Myocyte (in vitro differentiated cells): ENCODE results near the gene RBM12. TPM values are rescaled to one million over a fixed set of nuclear protein-coding genes. Genes with fewer than 3 reads are reported as not detected.
"Not testable (repeated sequence)": the region's sequence is repeated elsewhere in the genome, so short reads cannot be mapped to it uniquely, and the experiment has no call there.

Experiments
- DNase-seq: peaks from one replicate; pipeline ENCODE4 v3.0.0-alpha.2; 2012; ENCODE audit warnings: low read depth
- polyA plus RNA-seq: library from polyadenylated mRNA; unstranded; fragments of >200 nt; gene quantifications from one replicate; pipeline ENCODE4 v1.2.1, GENCODE V29; 2012; ENCODE audit warnings: missing spikeins
- total RNA-seq: library from RNA; depleted of rRNA; stranded (reverse); fragments of >200 nt; gene quantifications from 2 replicates; pipeline ENCODE4 v1.2.3, GENCODE V29; 2014

Gene RBM12, protein sequence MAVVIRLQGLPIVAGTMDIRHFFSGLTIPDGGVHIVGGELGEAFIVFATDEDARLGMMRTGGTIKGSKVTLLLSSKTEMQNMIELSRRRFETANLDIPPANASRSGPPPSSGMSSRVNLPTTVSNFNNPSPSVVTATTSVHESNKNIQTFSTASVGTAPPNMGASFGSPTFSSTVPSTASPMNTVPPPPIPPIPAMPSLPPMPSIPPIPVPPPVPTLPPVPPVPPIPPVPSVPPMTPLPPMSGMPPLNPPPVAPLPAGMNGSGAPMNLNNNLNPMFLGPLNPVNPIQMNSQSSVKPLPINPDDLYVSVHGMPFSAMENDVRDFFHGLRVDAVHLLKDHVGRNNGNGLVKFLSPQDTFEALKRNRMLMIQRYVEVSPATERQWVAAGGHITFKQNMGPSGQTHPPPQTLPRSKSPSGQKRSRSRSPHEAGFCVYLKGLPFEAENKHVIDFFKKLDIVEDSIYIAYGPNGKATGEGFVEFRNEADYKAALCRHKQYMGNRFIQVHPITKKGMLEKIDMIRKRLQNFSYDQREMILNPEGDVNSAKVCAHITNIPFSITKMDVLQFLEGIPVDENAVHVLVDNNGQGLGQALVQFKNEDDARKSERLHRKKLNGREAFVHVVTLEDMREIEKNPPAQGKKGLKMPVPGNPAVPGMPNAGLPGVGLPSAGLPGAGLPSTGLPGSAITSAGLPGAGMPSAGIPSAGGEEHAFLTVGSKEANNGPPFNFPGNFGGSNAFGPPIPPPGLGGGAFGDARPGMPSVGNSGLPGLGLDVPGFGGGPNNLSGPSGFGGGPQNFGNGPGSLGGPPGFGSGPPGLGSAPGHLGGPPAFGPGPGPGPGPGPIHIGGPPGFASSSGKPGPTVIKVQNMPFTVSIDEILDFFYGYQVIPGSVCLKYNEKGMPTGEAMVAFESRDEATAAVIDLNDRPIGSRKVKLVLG
- 32.7 and 33.3 TPM in 2 replicates for total RNA-seq
- 24.8 TPM for polyA plus RNA-seq

DNA sequence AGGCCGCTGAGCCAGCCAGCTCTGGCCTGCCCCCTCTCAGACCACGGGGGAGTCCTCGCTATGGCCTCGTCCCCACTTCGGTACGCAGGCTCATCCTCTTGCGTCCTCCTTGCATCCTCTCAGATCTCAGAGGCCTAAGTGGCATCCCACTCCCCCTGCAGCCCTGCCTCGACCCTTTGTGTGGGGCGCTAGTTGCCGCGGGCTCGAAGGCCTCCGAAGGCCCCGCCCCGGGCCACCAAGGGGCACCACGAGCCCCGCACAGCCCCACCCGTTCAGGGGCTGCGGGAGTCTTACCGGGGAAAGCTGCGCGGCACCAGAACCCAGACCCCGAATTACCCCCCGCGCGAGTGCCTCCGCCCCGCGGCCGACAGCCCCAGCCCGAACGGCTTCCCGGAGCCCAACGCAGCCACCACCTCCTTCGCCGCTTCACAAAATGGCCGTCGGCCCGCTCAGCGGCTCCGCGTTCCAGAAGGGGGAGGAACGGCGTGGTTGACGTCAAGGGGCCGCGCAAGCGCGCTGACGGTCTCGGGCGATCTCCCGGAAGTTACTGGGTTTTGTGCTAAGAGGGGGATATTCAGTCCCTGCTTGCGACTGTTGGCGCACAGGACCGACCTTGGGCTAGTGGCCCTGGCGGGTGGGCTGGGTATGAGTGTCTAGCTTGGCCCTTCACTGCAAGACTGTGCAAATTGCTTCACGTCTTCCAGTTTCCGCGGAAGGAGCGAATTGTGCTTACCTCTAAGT, at the start of gene RBM12, which contains the start of gene CPNE1:
RBM12 (minus strand) TSS at position 435 of the 741 bp plus-strand sequence. CDS start 9,578 bp downstream, outside the sequence.
CPNE1 (minus strand) TSS at position 435 of the 741 bp plus-strand sequence. CDS start 31,977 bp downstream, outside the sequence.
- DNase-seq: peak; percentile 94

DNA sequence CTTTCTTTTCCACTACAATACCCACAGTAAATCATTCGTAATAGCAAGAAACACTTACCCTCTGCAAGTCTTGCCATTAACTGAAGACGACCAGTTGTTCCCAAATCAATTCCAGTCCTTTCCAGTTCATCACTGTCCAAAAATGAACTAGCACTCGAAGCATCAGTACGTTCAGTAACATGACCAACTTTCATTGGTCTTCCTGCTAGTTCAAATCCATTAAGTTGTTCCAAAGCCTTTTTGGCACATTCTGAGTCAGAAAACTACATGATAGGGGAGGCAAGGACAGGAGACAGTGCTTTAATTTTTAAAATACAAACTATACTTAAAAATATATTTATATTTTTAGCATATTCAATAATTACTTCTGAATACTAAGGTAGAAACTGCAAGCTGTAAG, 49.4 kb upstream of the RBM12 start:
- DNase-seq: peak; percentile 17

DNA sequence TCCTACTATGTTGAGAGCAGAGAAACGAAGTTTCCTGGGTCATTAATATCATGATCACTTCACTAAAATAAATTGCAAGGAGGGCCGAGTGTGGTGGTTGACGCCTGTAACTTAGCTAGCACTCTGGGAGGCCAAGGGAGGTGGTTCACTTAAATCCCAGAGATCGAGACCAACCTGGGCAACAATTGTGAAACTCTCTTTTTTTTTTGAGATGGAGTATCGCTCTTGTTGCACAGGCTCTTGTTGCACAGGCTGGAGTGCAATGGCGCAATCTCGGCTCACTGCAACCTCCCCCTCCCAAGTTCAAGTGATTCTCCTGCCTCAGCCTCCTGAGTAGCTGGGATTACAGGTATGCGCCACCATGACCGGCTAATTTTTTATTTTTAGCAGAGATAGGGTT, 48.4 kb upstream of the RBM12 start:
- not testable (repeated sequence) for DNase-seq

DNA sequence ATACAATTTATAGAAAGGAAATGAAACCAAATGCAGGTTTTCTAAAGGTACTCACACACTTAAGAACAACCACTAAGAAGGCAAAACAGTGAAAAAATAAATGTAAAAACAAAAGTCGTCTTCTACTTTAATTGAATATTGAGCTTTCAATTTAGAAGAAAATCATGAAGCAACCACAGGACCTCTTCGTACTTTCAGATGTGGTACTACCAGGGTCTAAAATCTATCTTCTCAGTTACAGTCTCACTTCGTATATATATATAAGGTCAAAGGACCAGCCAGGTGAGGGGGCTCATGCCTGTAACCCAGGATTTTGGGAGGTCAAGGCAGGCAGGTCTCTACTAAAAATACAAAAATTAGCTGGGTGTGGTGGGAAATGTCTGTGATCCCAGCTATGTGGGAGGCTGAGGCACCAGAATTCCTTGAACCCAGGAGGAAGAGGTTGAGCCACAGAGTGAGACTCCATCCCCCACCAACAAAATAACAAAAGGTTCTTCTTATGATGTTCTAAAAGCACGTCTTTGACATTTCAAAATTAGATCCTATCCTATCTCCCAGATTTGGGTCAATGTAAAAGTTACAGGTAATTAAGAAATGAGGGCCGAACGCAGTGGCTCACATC, 47.0 kb upstream of the RBM12 start:
- no peak for DNase-seq

DNA sequence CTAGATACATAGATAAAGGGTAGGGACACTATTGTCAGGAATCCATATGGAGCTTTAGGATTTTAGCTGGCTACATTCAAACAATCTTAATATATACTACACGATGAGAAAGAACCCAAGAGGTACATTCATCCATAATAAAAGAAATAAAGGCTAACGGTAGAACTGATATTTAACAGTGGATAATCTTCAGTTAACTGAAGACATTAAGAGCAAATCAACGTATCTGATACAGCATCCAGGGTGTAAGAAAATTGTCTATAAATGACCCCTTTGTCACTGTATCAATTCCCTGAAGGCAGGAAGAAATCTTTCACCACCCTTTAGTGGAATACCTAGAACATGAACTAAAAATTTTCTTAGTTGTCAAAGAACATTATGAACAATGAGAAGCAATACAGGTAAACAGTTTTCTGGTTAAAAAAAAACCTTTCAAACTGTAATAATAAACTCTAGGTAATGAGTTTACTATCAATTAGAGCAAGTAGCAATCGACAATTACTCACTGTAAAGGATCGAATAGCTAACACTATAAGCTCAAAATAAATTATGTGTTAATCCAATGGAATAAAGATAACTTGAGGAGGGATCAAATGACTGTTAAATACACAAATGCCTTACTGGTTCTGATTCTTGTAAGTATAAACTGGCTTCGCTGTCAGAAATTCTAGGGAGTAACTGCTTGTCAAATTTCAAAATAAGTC, 46.3 kb upstream of the RBM12 start:
- DNase-seq: no peak

DNA sequence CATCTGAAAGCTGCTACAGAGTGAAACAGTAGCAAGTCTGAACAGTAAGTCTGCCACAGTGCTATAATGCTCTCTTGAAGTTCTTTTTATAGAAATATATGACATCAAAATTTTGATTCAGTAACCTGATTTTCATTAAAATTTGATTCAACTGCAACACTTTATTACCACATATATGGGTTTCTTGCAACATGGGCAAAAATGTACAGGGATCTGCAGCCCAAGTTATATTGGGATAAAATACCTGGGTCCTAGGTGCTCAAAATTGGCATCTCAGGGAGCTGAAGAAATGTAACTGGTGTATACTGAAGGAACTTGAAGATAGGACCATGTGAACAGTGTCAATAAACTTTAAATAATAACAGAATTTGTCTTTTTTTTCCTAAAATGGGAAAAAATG, 45.3 kb upstream of the RBM12 start:
- no peak for DNase-seq

DNA sequence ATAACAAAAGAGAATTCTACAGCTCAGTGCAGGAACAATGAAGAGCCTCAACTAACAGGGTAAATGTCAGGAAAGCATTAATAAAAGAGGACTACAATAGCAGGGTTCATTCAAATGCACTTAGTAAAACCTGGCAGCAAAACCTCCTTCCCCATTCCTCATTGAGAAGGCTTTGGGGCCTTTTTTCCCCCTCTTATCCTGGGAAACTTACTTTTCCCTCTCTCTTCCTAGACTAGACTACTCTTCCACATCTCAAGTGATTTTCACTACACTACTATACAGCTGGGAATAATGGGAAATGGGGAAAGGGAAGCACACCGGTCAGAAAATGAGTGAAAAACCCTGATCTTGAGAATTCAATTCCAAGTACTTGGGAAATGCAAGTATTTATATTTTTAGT, 44.6 kb upstream of the RBM12 start:
- DNase-seq: no peak

DNA sequence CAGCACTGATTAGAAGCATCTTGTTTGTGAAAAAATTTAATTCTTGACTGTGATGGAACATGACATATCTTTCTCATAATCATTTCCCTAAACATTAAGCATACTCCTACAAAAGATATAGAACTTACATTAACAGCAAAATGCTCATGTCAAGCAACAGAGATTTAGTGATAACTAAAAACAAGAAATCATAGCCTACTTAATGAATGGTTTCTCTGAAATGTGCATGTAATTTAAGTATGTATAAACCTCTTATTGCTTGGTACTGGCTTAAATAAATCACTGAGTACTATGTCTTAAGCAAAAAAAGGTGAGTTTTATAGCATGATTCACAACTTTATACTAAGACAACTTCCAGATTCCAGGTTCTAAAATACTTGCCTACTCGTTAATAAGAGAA, 43.8 kb upstream of the RBM12 start:
- no peak for DNase-seq

DNA sequence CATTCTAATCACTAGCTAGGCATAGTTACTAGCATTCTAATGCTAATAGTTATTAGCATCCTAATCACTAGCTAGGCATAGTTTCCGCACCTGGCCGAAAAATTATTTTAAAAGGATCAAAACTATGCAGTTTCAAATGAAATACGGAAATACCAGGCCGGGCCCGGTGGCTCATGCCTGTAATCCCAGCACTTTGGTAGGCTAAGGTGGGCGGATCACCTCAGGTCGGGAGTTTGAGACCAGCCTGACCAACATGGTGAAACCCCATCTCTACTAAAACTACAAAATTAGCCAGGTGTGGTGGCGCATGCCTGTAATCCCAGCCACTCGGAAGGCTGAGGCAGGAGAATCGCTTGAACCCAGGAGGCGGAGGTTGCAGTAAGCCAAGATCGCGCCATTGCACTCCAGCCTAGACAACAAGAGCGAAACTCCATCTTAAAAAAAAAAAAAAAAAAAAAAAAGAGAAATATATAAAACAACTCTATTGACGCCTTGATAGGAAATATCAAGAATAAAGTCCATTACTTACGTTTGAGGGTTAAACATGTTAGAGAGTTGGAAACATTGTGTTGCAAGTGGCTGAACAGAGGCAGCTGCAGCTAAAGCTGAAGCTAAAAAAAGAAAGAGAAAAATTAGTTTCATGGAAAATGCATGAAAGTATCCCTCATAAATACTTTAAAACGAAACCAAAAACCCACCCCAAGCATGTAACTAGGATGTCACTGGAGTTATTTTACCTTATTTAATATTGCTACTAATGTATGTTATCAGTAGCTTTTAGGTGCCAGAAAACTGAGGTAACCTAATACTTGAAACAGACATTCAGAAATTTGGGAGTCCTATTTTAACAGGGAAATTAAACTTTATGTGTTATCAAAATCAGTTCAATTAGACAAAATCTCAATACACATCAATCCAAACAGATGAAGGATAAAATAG, 42.2 kb upstream of the RBM12 start:
- DNase-seq: not testable (repeated sequence)

DNA sequence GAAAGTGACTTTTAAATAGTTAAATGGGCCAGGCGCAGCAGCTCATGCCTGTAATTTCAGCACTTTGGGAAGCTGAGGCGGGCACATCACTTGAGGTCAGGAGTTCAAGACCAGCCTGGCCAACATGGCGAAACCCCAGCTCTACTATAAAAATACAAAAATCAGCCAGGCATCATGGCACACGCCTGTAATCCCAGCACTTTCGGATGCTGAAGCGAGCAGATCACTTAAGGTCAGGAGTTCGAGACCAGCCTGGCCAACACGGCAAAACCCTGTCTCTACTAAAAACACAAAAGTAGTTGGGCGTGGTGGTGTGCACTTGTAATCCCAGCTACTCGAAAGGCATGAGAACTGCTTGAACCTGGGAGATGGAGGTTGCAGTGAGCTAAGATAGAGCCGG, 41.2 kb upstream of the RBM12 start:
- not testable (repeated sequence) for DNase-seq

DNA sequence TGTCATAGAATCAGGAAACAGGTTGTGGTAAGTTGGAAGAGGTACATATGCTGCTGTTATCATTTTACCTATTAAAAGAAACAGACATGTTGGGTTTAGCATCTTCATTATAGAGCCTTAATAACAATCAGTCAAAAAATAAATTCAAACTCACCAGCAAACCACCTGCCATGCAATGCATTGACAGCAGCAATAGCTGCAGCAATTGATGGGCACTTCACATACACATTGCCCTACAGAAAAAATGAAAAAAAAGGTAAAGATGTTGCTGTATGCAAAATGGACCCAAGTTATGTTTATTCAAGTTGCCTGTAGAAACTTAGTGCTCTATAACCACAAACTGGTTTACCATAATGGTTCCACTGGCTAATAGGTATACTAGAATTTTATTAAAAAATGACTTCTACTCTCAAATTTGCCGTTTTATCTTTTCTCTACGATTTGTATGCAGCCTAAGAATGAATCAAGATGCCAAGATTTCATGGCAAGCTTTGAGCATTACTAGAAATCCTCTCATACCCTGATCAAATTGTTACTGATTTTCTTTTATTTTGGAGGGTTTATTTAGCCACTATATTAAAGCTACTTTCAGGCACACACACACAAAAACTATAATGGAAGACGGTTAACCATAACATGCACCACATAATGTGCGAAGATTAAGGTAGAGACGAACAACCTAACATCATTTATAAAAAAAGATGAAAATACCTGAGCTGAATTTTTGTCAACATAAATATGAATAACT, 40.0 kb upstream of the RBM12 start:
- DNase-seq: no peak

DNA sequence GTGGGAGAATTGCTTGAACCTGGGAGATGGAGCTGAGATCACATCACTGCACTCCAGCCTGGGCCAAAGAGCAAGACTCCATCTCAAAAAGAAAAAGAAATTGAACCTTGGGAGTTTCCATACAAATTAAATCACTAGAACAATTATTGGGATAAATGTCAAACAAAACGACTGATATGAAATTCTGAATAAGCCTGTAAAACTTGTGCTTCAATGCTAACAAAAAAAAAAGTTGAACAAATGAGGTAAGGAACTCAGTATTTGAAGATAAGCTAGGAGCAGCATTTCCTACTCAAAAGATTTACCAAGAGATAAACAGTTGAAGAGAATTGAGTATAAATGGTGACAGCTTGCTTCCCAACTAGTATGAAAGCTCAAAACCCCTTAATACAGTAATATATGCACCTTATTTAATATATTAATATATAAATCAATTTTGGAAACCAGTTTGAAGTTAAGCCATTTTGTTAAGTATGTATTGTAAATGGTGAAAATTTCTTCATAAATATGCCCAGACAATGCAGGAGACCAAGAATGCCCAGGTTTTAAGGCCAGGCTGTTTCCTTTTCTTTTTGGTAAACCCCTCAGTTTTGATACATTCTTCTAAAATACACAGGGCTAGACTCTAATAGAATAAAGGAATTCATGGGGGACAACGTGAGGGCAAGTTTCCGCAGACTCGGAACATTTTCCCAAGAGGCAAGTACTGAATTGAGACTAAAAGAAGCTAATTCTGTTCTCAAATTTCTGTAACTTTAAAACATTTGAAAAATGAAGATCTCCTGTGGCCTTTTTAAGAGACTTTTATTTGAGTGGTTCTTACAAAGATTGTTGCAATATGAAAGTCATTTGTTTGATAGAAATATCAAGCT, 38.4 kb upstream of the RBM12 start:
- no peak for DNase-seq

DNA sequence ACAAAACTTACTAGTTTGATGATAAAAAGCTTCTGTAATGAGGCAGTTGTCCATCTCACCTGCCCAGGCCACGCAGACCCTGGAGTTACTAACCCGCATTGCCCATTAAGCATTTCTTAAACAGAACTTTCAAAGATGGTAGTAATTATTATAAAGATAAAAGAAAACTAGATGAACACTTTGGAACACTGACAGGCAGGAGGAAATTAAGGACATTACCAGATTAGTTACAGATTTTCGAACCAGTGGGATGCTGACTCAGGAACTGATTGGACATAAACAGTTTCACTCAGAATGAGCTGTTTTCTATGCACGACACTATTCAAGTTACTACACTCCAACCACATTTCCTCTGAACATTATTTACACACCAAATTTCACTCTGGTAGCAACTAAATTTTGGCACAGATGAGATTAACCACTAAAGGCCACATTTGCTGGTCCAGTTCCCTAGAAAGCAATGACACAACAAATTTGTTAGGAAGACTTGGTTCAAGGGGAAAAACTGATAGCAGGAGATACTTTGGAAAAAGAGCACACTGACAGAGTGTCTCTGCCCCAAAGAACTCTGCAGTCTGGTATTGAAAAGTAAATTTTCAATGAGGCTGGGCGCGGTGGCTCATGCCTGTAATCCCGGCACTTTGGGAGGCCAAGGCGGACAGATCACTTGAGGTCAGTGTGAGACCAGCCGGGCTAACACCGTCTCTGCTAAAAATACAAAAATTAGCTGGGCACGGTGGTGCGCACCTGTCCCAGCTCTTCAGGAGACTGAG, 37.5 kb upstream of the RBM12 start:
- DNase-seq: peak; percentile 37

DNA sequence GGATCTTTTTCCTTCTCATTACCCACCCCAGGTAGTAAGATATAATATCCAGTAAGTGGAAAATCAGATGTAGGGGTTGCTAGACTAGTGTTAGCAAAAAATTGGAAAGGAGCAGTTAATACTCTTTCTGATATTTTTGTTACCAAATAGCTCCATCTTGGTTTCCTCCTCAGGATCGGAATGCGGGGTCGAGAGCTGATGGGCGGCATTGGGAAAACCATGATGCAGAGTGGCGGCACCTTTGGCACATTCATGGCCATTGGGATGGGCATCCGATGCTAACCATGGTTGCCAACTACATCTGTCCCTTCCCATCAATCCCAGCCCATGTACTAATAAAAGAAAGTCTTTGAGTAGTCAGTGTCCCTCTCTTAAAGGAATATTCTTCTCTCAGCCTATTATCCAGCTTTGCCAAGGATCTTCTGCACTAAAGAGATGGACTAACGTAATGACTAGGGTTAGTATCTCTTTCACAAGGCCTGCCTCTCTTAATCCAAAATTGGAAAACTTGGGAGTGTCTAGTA, 36.0 kb upstream of the RBM12 start:
- DNase-seq: peak; percentile 45

DNA sequence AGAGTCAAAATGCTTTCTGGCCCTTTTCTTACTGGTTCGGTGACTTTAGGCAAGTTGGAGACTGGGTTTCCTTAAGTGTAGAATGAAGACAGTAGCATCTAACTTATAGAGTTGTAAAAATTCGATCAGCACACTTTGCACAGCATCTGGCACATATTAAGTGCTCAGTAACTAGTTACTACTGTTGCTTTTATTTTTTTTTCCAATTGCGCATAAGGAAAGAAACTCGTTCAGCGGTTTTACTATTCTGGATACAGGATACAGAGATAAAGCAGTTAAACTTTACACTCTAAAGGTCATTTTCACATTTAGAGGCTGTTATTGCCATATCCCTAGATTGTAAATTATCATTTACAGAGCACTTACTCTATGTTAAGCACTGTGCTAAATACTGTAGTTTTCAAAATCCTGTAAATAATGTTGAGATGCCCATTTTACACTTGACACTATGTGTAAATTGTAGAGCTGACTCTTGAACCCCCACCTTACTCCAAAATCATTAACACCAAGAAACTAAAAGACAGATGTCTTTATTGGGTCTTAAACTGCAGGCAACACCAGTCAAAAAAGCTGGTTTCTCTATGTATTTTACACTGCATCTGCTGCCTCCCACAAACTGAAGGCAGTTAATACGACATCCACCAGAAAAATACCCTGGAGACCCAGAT, 35.4 kb upstream of the RBM12 start:
- DNase-seq: no peak
